Measurements from ENCODE around the gene DET1. TPM values are rescaled to one million over a fixed set of nuclear protein-coding genes. Genes with fewer than 3 reads are reported as not detected.

DET1 gene
- total RNA-seq, 1 experiment from 2014 or later, result 6.6 TPM

- H4K5ac ChIP-seq (ENCODE audit: insufficient read length, low read depth, low read length), result no peak overlapping the region
- no peak overlapping the region for H3K9ac ChIP-seq (ENCODE audit: extremely low read depth, insufficient read length, low read length)
- H3K79me2 ChIP-seq (ENCODE audit: insufficient read depth, low read length), result no peaks in the 10 kb centered on the region
Measured at GRCh38 chr15:88490036-88490435, 56.4 kb downstream of the DET1 start.

More at GRCh38 chr15:88490036-88490435, 56.4 kb downstream of the DET1 start:
- Histone ChIP-seq H2AFZ (ENCODE audit: low read length) (no peak overlapping the region), H3K23ac (ENCODE audit: insufficient read length, low read depth, low read length) (no peak overlapping the region), H2BK12ac (ENCODE audit: insufficient read length, low read depth, low read length) (no peak overlapping the region), H3K23me2 (ENCODE audit: insufficient read length, low read depth, low read length, poor library complexity, severe bottlenecking) (no peaks in the 10 kb centered on the region), H4K91ac (ENCODE audit: insufficient read length, low read depth, low read length) (no peak overlapping the region), H3K18ac (ENCODE audit: insufficient read length, low read depth, low read length) (no peak overlapping the region), H3K27me3 (ENCODE audit: insufficient read depth, low read length) (no peaks in the 10 kb centered on the region), H3T11ph (ENCODE audit: low read length) (no peak overlapping the region), H3K9me3 (ENCODE audit: control insufficient read depth, low read depth, low read length) (no peaks in the 10 kb centered on the region), H3K56ac (ENCODE audit: insufficient read length, low read depth, low read length) (no peak overlapping the region), H3K4me2 (ENCODE audit: insufficient read depth, insufficient read length, low read length) (no peak overlapping the region), H3K4me1 (ENCODE audit: insufficient read depth, low read length) (no peaks in the 10 kb centered on the region), H2BK20ac (ENCODE audit: low read depth, low read length, poor library complexity, severe bottlenecking) (no peak overlapping the region), H2BK5ac (ENCODE audit: insufficient read length, low read length) (no peak overlapping the region), H4K20me1 (ENCODE audit: control insufficient read depth, insufficient read depth, insufficient read length) (no peaks in the 10 kb centered on the region), H2BK15ac (ENCODE audit: low read depth, low read length) (no peak overlapping the region), H3K79me1 (ENCODE audit: insufficient read depth, low read depth, low read length, poor library complexity, severe bottlenecking) (no peaks in the 10 kb centered on the region), H3K27ac (ENCODE audit: insufficient read length, low read depth, low read length) (no peak overlapping the region), H4K8ac (replicated peaks; ENCODE audit: insufficient read length, low read depth, low read length) (no peak overlapping the region), H2BK120ac (ENCODE audit: low read depth, low read length, poor library complexity, severe bottlenecking) (no peak overlapping the region), H3K4ac (ENCODE audit: low read depth, low read length) (no peak overlapping the region), H2AK5ac (ENCODE audit: insufficient read length, low read length) (no peak overlapping the region), H3K14ac (ENCODE audit: insufficient read depth, low read length) (no peak overlapping the region)
- DNase-seq, result no peak
- peaks cover 36 to 44% of the 10 kb centered on the region in 2 experiments for H3K4me1 Mint-ChIP-seq
- no peak overlapping the region for H3K4me3 Mint-ChIP-seq
- no CpG with 5 or more reads among the region's 3 CpGs for WGBS (ENCODE audit: extremely low coverage, insufficient read length, low lambda C conversion rate)
- no peaks in the 10 kb centered on the region for H3K9me3 Mint-ChIP-seq
- H3K36me3 Mint-ChIP-seq (ENCODE audit: insufficient read depth in 1 of 3, low read depth in 3 of 3), result no peaks in the 10 kb centered on the region
- no peak for TF ChIP-seq CTCF (conservative IDR thresholded peaks at IDR 0.05)
- no peak overlapping the region for H3K27ac Mint-ChIP-seq
- peaks cover 15% of the 10 kb centered on the region for H3K27me3 Mint-ChIP-seq (ENCODE audit: low read depth)

Data from H9 (cell line).